Measurements from ENCODE around the gene MAGI2.

DNA sequence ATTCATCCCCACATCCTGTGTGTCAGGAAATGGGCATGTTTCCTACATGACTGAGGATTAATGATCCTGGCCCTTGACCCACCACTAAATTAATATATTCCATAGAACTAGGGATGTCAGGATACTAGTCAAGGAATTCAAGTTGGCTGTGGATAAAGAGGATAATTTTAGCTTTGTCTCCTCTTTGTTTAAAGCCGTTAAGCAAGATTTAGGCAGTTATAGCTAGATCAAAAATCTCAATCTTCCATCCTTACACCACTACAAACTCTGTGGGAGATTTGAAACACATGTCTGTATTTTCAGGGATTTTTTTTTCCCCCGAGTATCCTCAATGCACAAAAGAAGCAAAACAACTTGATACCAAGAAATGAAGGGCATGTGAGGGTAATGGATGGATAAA lies 417.1 kb downstream of the MAGI2 start:
- TF ChIP-seq, protein P1, sequence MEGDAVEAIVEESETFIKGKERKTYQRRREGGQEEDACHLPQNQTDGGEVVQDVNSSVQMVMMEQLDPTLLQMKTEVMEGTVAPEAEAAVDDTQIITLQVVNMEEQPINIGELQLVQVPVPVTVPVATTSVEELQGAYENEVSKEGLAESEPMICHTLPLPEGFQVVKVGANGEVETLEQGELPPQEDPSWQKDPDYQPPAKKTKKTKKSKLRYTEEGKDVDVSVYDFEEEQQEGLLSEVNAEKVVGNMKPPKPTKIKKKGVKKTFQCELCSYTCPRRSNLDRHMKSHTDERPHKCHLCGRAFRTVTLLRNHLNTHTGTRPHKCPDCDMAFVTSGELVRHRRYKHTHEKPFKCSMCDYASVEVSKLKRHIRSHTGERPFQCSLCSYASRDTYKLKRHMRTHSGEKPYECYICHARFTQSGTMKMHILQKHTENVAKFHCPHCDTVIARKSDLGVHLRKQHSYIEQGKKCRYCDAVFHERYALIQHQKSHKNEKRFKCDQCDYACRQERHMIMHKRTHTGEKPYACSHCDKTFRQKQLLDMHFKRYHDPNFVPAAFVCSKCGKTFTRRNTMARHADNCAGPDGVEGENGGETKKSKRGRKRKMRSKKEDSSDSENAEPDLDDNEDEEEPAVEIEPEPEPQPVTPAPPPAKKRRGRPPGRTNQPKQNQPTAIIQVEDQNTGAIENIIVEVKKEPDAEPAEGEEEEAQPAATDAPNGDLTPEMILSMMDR (IDR thresholded peaks at IDR 0.05 in 4 of 5, conservative IDR thresholded peaks at IDR 0.05 in 1 of 5), result no peak
- no peak for TF ChIP-seq POLR2A (IDR thresholded peaks at IDR 0.05)
